ENCODE measurements around the gene ZNF776.

DNA sequence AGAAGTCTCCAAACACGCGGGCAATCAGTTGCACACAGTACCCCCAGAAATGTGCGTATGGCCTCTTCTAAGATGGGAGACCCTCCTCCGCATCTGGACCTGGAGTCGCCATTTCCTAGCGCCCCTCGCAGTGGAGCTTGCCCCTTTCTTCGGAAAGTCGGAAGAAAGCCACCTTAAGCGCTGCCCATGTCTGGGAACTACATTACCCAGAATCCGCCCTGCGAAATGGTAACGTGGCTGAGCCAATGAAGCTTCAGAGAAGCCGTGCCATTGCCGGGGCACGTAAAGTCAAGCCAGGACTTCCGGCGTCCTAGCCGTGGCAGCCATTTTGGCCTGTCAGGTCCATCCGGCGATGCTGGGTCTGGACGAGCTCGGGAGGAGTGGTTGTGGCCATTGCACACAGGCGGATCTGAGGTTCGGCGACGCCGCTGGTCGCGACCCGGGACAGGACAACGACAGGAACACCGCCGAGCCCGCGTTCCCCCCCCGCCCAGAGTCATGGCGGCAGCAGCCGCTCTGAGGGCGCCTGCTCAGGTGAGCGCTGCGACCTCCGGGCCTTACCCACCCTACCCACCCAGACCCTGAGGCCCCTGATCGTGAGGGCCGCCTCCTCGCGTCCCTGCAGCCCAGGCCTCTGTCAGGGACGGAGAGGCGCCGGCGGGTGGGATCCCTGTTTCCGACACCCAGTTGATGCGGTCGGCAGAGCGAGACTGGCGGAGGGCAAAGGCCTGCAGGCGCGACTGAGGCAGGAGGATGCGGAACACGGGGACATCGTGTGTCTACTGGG, 22.9 kb downstream of the ZNF776 start, which contains the start of gene ZNF586:
- TF ChIP-seq GATA2 (IDR thresholded peaks at IDR 0.05; ENCODE audit: low read depth, low read length): no peak
- no peak for TF ChIP-seq GATA3 (IDR thresholded peaks at IDR 0.05; ENCODE audit: low read depth, low read length)

All from SH-SY5Y (cell line).